HL-60 (cell line): ENCODE measurements around the gene DHRS1.

Experiments
- DNase-seq, 2 experiments: peaks; one replicate each; pipeline ENCODE4 v3.0.0-alpha.2; 2010 to 2020; ENCODE audit warnings: low read depth in 1 of 2, low spot score in 1 of 2
- H3K27ac ChIP-seq: fragments of 250-450 bp; sonication (Bioruptor Pico); replicated peaks from 2 replicates; pipeline ENCODE4 v1.5.1; 2020; ENCODE audit warnings: mild to moderate bottlenecking, moderate library complexity
- H3K27me3 ChIP-seq: fragments of 250-450 bp; sonication (Bioruptor Pico); 2 replicates; pipeline ENCODE4 v1.5.1; 2021; ENCODE audit warnings: mild to moderate bottlenecking, moderate library complexity; ENCODE audit not compliant: insufficient read depth, poor library complexity, severe bottlenecking
- H3K4me3 ChIP-seq: replicated peaks from 2 replicates; pipeline ENCODE4 v1.5.1; 2011; ENCODE audit warnings: mild to moderate bottlenecking, control low read depth, low read length; ENCODE audit not compliant: insufficient read depth
- CTCF ChIP-seq: IDR thresholded peaks from one replicate; pipeline ENCODE4 v1.5.1; 2011; ENCODE audit warnings: low read length, control low read depth, inconsistent platforms; ENCODE audit not compliant: insufficient read depth
- GABPA ChIP-seq: IDR thresholded peaks from 2 replicates; pipeline ENCODE4 v1.6.1; 2012; ENCODE audit warnings: low read depth
- POLR2AphosphoS5 ChIP-seq: IDR thresholded peaks from 2 replicates; pipeline ENCODE4 v1.6.1; 2012; ENCODE audit warnings: low read depth
- SPI1 ChIP-seq: IDR thresholded peaks from 2 replicates; pipeline ENCODE4 v1.6.1; 2012; ENCODE audit warnings: low read depth, mild to moderate bottlenecking, borderline replicate concordance
- TF ChIP-seq, protein P1 (sequence below): IDR thresholded peaks from 2 replicates; pipeline ENCODE4 v1.6.1; 2012; ENCODE audit warnings: low read depth; ENCODE audit not compliant: insufficient replicate concordance

The DHRS1 gene

DNA sequence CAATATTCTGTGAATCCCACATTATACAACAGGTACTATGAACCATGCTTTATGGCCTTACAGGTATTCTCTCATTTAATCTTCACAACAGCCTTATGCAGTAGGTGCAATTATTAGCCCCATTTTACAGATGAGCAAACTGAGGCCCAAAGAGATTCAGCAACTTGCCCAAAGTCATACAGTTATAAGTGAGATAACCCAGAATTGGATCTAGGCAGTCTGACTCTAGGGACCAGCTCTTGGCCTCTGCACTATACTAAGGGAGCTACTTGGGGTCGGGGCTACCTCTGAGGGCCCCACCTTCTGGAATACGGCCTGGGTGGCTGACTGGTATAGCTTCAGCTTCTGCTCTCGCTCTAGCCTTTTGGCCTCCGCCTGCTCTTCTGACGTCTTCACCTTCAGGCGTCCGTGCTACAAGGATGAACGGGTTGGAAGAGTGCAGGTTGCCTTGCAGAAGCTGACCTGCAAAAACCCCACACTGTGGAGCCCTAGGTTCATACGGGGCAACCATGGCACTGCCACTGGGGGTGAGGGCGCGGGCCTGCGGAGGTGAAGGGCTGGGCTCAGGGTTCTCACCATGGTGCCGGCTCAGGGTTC is 28.9 kb downstream of the DHRS1 start:
- Histone ChIP-seq H3K4me3 (peak overlapping the region; percentile 71), H3K27me3 (no peaks in the 10 kb centered on the region), H3K27ac (peak overlapping the region; percentile 97)
- TF ChIP-seq GABPA: no peak
- TF ChIP-seq SPI1: no peak
- TF ChIP-seq CTCF: no peak
- no peak for TF ChIP-seq POLR2AphosphoS5
- TF ChIP-seq, protein P1, sequence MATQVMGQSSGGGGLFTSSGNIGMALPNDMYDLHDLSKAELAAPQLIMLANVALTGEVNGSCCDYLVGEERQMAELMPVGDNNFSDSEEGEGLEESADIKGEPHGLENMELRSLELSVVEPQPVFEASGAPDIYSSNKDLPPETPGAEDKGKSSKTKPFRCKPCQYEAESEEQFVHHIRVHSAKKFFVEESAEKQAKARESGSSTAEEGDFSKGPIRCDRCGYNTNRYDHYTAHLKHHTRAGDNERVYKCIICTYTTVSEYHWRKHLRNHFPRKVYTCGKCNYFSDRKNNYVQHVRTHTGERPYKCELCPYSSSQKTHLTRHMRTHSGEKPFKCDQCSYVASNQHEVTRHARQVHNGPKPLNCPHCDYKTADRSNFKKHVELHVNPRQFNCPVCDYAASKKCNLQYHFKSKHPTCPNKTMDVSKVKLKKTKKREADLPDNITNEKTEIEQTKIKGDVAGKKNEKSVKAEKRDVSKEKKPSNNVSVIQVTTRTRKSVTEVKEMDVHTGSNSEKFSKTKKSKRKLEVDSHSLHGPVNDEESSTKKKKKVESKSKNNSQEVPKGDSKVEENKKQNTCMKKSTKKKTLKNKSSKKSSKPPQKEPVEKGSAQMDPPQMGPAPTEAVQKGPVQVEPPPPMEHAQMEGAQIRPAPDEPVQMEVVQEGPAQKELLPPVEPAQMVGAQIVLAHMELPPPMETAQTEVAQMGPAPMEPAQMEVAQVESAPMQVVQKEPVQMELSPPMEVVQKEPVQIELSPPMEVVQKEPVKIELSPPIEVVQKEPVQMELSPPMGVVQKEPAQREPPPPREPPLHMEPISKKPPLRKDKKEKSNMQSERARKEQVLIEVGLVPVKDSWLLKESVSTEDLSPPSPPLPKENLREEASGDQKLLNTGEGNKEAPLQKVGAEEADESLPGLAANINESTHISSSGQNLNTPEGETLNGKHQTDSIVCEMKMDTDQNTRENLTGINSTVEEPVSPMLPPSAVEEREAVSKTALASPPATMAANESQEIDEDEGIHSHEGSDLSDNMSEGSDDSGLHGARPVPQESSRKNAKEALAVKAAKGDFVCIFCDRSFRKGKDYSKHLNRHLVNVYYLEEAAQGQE: no peak
- no peak for DNase-seq

DNA sequence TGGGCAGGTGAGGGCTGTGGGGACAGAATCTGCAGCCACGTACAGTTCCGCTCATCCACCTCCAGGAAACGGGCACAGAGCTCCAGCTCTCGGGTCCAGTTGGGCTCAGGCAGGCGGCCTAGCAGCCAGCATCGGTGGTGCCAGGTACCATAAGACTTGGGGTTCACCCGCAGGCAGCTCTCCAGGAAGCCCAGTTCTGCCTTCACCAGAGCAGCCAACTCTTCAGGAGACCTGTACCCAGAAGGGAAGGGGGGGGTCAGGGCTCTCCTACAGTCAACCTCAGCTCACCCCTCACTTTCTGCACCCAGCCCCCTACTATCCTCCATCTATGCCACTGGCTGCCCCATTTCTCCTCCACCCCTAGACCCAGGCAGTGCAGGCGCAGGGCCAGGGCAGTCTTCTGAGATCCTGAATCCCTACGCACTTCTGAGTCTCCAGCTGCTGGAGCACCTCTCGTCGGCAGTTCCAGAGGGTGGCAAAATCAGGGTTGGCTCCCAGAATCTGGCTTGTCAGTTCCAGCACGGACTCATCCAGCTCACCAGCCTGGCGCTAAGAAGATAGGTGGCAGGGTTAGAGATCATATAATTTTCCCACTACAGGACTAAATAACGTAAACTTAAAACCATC is 29.6 kb downstream of the DHRS1 start:
- DNase-seq: no peak
- H3K27ac ChIP-seq: no peak overlapping the region
- no peaks in the 10 kb centered on the region for H3K27me3 ChIP-seq
- no peak for TF ChIP-seq SPI1
- no peak for TF ChIP-seq POLR2AphosphoS5
- TF ChIP-seq GABPA: no peak
- no peak for TF ChIP-seq CTCF
- TF ChIP-seq, protein P1: no peak
- H3K4me3 ChIP-seq: no peak overlapping the region

DNA sequence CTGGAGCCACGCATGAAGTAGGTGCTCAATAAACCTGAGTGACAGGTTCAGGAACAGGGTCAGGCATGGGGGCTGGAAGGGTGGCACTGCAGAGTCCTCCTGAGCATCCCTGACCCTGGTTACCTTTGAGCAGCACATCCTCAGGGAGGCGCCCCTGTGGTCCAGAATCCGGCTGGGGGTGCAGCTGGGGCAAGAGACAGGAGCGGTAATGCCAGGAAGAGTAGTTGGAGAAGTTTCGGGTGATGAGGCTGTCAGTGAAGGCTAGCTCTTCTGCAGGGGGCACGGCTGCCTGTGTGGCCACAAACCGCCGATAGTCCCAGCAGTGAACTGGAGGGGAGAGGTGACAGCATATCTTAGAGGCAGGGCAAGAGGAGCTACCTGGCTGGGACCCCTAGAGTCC is 30.2 kb downstream of the DHRS1 start:
- TF ChIP-seq SPI1 (no peak), GABPA (no peak), CTCF (no peak), POLR2AphosphoS5 (no peak)
- TF ChIP-seq, protein P1: no peak
- Histone ChIP-seq H3K27me3 (no peaks in the 10 kb centered on the region), H3K27ac (no peak overlapping the region), H3K4me3 (no peak overlapping the region)
- no peak for DNase-seq
